ENCODE results near the gene CX3CL1.

The CX3CL1 gene

GRCh38 chr16:57356547-57356946 lies 15.7 kb upstream of the CX3CL1 start:
- H3K27ac ChIP-seq (ENCODE audit: insufficient read depth, low read length, poor library complexity, severe bottlenecking) = no peak overlapping the region
- no peaks in the 10 kb centered on the region for H3K36me3 ChIP-seq (ENCODE audit: control insufficient read depth, insufficient read depth, low read length)
- H3K4me3 ChIP-seq (ENCODE audit: insufficient read depth, low read depth, low read length, poor library complexity, severe bottlenecking) = no peak overlapping the region
- no peaks in the 10 kb centered on the region for H3K27me3 ChIP-seq (replicated peaks; ENCODE audit: control insufficient read depth, insufficient read depth, low read length, poor library complexity, severe bottlenecking)
- H3K4me1 ChIP-seq (ENCODE audit: control insufficient read depth, insufficient read depth, low read length, poor library complexity, severe bottlenecking) = no peaks in the 10 kb centered on the region
- H3K9me3 ChIP-seq (ENCODE audit: control insufficient read depth, low read length) = no peaks in the 10 kb centered on the region
- no peak for DNase-seq

GRCh38 chr16:57357330-57358085 lies 14.8 kb upstream of the CX3CL1 start:
- Histone ChIP-seq H3K4me3 (ENCODE audit: insufficient read depth, low read depth, low read length, poor library complexity, severe bottlenecking) (no peak overlapping the region), H3K36me3 (ENCODE audit: control insufficient read depth, insufficient read depth, low read length) (no peaks in the 10 kb centered on the region), H3K4me1 (ENCODE audit: control insufficient read depth, insufficient read depth, low read length, poor library complexity, severe bottlenecking) (no peaks in the 10 kb centered on the region), H3K9me3 (ENCODE audit: control insufficient read depth, low read length) (no peaks in the 10 kb centered on the region), H3K27me3 (replicated peaks; ENCODE audit: control insufficient read depth, insufficient read depth, low read length, poor library complexity, severe bottlenecking) (no peaks in the 10 kb centered on the region), H3K27ac (ENCODE audit: insufficient read depth, low read length, poor library complexity, severe bottlenecking) (no peak overlapping the region)
- DNase-seq = no peak

GRCh38 chr16:57358086-57358420 lies 14.2 kb upstream of the CX3CL1 start:
- no peaks in the 10 kb centered on the region for H3K36me3 ChIP-seq (ENCODE audit: control insufficient read depth, insufficient read depth, low read length)
- DNase-seq = no peak

GRCh38 chr16:57358527-57359095 lies 13.7 kb upstream of the CX3CL1 start, which contains the start of gene CCL22:
TSS of gene CCL22 (plus strand) at chr16:57358783. CDS start at chr16:57358817, 34 bp downstream.
- H3K27me3 ChIP-seq (replicated peaks; ENCODE audit: control insufficient read depth, insufficient read depth, low read length, poor library complexity, severe bottlenecking) = no peaks in the 10 kb centered on the region

More at GRCh38 chr16:57358086-57358420, 14.2 kb upstream of the CX3CL1 start:
- H3K4me3 ChIP-seq (ENCODE audit: insufficient read depth, low read depth, low read length, poor library complexity, severe bottlenecking) = no peak overlapping the region
- no peaks in the 10 kb centered on the region for H3K4me1 ChIP-seq (ENCODE audit: control insufficient read depth, insufficient read depth, low read length, poor library complexity, severe bottlenecking)
- no peak overlapping the region for H3K27ac ChIP-seq (ENCODE audit: insufficient read depth, low read length, poor library complexity, severe bottlenecking)
- H3K9me3 ChIP-seq (ENCODE audit: control insufficient read depth, low read length) = no peaks in the 10 kb centered on the region
- H3K27me3 ChIP-seq (replicated peaks; ENCODE audit: control insufficient read depth, insufficient read depth, low read length, poor library complexity, severe bottlenecking) = no peaks in the 10 kb centered on the region

GRCh38 chr16:57360321-57360935 lies 11.9 kb upstream of the CX3CL1 start:
- no peaks in the 10 kb centered on the region for H3K27me3 ChIP-seq (replicated peaks; ENCODE audit: control insufficient read depth, insufficient read depth, low read length, poor library complexity, severe bottlenecking)
- no peaks in the 10 kb centered on the region for H3K9me3 ChIP-seq (ENCODE audit: control insufficient read depth, low read length)
- no peak for DNase-seq
- H3K36me3 ChIP-seq (ENCODE audit: control insufficient read depth, insufficient read depth, low read length) = no peaks in the 10 kb centered on the region
- H3K4me1 ChIP-seq (ENCODE audit: control insufficient read depth, insufficient read depth, low read length, poor library complexity, severe bottlenecking) = no peaks in the 10 kb centered on the region
- H3K27ac ChIP-seq (ENCODE audit: insufficient read depth, low read length, poor library complexity, severe bottlenecking) = no peak overlapping the region
- no peak overlapping the region for H3K4me3 ChIP-seq (ENCODE audit: insufficient read depth, low read depth, low read length, poor library complexity, severe bottlenecking)

More at GRCh38 chr16:57358527-57359095, 13.7 kb upstream of the CX3CL1 start, which contains the start of gene CCL22:
- Histone ChIP-seq H3K4me1 (ENCODE audit: control insufficient read depth, insufficient read depth, low read length, poor library complexity, severe bottlenecking) (no peaks in the 10 kb centered on the region), H3K9me3 (ENCODE audit: control insufficient read depth, low read length) (no peaks in the 10 kb centered on the region), H3K27ac (ENCODE audit: insufficient read depth, low read length, poor library complexity, severe bottlenecking) (no peak within 1 kb of the TSS), H3K4me3 (ENCODE audit: insufficient read depth, low read depth, low read length, poor library complexity, severe bottlenecking) (no peak within 1 kb of the TSS), H3K36me3 (ENCODE audit: control insufficient read depth, insufficient read depth, low read length) (no peaks in the 10 kb centered on the region)
- no peak for DNase-seq

- no peaks in the 10 kb centered on the region for H3K27me3 ChIP-seq (replicated peaks; ENCODE audit: control insufficient read depth, insufficient read depth, low read length, poor library complexity, severe bottlenecking)
Observed at GRCh38 chr16:57361404-57361803, 10.9 kb upstream of the CX3CL1 start.

GRCh38 chr16:57364143-57364542 lies 8.1 kb upstream of the CX3CL1 start:
- Histone ChIP-seq H3K27me3 (replicated peaks; ENCODE audit: control insufficient read depth, insufficient read depth, low read length, poor library complexity, severe bottlenecking) (no peaks in the 10 kb centered on the region), H3K4me3 (ENCODE audit: insufficient read depth, low read depth, low read length, poor library complexity, severe bottlenecking) (no peak overlapping the region), H3K27ac (ENCODE audit: insufficient read depth, low read length, poor library complexity, severe bottlenecking) (no peak overlapping the region), H3K9me3 (ENCODE audit: control insufficient read depth, low read length) (no peaks in the 10 kb centered on the region), H3K4me1 (ENCODE audit: control insufficient read depth, insufficient read depth, low read length, poor library complexity, severe bottlenecking) (no peaks in the 10 kb centered on the region), H3K36me3 (ENCODE audit: control insufficient read depth, insufficient read depth, low read length) (no peaks in the 10 kb centered on the region)
- no peak for DNase-seq

More at GRCh38 chr16:57361404-57361803, 10.9 kb upstream of the CX3CL1 start:
- Histone ChIP-seq H3K9me3 (ENCODE audit: control insufficient read depth, low read length) (no peaks in the 10 kb centered on the region), H3K4me1 (ENCODE audit: control insufficient read depth, insufficient read depth, low read length, poor library complexity, severe bottlenecking) (no peaks in the 10 kb centered on the region), H3K4me3 (ENCODE audit: insufficient read depth, low read depth, low read length, poor library complexity, severe bottlenecking) (no peak overlapping the region), H3K36me3 (ENCODE audit: control insufficient read depth, insufficient read depth, low read length) (no peaks in the 10 kb centered on the region), H3K27ac (ENCODE audit: insufficient read depth, low read length, poor library complexity, severe bottlenecking) (no peak overlapping the region)
- DNase-seq = no peak

GRCh38 chr16:57366544-57367040 lies 5.7 kb upstream of the CX3CL1 start:
- no peak overlapping the region for H3K27ac ChIP-seq (ENCODE audit: insufficient read depth, low read length, poor library complexity, severe bottlenecking)
- no peaks in the 10 kb centered on the region for H3K9me3 ChIP-seq (ENCODE audit: control insufficient read depth, low read length)
- H3K27me3 ChIP-seq (replicated peaks; ENCODE audit: control insufficient read depth, insufficient read depth, low read length, poor library complexity, severe bottlenecking) = no peaks in the 10 kb centered on the region
- no peaks in the 10 kb centered on the region for H3K4me1 ChIP-seq (ENCODE audit: control insufficient read depth, insufficient read depth, low read length, poor library complexity, severe bottlenecking)
- no peak for DNase-seq
- H3K36me3 ChIP-seq (ENCODE audit: control insufficient read depth, insufficient read depth, low read length) = no peaks in the 10 kb centered on the region
- no peak overlapping the region for H3K4me3 ChIP-seq (ENCODE audit: insufficient read depth, low read depth, low read length, poor library complexity, severe bottlenecking)

GRCh38 chr16:57367116-57367752 lies 5.1 kb upstream of the CX3CL1 start:
- H3K4me1 ChIP-seq (ENCODE audit: control insufficient read depth, insufficient read depth, low read length, poor library complexity, severe bottlenecking) = no peaks in the 10 kb centered on the region
- H3K36me3 ChIP-seq (ENCODE audit: control insufficient read depth, insufficient read depth, low read length) = no peaks in the 10 kb centered on the region
- no peak overlapping the region for H3K4me3 ChIP-seq (ENCODE audit: insufficient read depth, low read depth, low read length, poor library complexity, severe bottlenecking)
- no peaks in the 10 kb centered on the region for H3K9me3 ChIP-seq (ENCODE audit: control insufficient read depth, low read length)
- no peak overlapping the region for H3K27ac ChIP-seq (ENCODE audit: insufficient read depth, low read length, poor library complexity, severe bottlenecking)
- no peaks in the 10 kb centered on the region for H3K27me3 ChIP-seq (replicated peaks; ENCODE audit: control insufficient read depth, insufficient read depth, low read length, poor library complexity, severe bottlenecking)
- DNase-seq = no peak

Data from effector memory CD4-positive, alpha-beta T cell (primary cell).